CD4-positive, alpha-beta T cell treated with Interleukin-10 for 1 hour (primary cell): Measurements from ENCODE around the gene TEX30.

ENCODE experiments used
- DNase-seq: peaks from one replicate; pipeline ENCODE4 v3.0.0-alpha.2; 2020

TEX30 gene

GRCh38 chr13:102777736-102778135 is 4.2 kb upstream of the TEX30 start:
- DNase-seq = no peak

DNA sequence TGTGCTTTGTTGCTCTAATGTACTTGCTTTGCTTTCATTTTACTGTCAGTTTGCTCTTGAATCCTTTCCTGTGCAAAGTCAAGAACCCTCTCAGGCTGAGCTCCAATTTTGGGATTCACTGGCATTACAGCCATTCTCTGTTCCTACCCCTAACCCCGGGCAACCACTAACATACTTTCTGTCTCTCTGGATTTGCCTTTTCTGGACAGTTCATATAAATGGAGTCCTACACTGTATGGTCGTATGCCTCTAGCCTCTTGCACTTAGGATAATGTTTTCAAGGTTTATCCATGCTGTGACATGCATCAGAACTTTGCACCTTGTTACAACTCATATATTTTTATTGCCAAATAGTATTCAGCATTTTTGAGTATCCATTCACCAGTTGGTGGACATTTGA is 2.7 kb upstream of the TEX30 start:
- no peak for DNase-seq

DNA sequence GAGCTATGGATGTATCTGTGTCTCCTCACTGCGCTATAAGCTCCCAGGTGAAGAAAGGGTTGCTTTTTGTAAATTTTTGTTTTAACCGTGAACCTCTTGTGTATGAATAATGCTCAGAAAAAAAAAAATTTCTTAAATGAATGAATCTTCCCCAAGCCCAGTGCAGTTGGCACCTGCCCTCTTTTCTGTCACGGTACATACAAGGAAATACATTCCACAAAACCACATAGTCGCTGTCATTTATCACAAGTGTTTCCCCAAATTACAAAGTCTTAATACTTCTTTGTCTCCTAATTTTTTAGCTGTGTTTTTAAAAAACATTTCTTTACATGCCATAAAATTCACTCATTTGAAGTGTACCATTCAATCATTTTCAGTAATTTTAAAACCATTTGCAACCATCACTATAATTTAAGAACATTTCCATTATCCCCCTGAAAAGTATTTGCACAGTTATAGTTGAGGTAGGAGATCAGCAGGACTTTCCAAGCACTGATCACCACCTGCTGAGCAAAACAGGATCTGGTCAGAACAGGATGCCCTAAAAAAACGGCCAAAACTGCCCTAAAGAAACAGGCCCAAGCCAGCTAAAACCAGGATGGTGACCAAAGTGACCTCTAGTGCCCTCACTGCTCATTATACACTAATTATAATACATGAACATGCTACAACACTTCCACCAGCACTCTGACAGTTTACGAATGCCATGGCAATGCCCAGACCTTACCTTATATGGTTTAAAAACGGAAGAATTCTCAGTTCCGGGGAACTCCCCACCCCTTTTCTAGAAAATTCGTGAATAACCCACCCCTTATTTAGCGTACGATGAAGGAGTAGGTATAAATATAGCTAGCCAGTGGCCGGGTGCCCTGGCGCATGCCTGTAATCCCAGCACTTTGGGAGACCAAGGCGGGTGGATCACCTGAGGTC is 1.3 kb upstream of the TEX30 start:
- no peak for DNase-seq

DNA sequence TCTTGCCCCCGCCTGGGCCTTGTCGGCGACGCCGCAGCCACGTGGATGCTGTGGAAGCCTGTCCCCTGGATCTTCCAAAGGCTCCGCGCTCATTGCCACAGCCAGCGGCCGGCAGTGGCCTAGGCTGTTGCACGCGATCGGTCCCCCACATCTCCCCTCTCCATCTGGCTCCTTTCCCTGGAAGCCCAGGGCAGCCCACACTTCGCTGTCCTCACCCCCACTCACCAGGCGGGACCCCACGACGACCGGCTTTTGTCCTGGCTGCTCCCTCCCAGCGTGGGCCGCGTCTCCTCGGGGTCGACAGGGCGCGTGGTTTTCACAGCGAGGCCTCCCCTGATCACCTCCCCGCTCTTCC is 605 bp upstream of the TEX30 start:
- DNase-seq = no peak

DNA sequence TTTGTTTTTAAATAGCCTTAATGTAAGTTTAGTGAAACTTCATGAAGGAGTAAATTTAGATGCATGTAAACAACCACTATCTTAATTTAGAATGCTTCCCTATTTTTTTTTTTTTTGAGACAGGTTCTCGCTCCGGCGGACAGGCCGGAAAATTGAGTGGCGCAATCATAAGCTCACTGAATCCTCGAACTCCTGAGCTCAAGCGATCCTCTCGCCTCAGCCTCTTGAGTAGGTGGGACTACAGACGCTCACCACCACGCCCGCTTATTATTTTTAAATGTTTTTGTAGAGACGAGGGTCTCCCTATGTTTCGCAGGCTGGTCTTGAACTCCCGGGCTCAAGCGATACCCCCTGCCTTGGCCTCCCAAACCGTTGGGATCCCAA is 1.6 kb downstream of the TEX30 start:
- no peak for DNase-seq

DNA sequence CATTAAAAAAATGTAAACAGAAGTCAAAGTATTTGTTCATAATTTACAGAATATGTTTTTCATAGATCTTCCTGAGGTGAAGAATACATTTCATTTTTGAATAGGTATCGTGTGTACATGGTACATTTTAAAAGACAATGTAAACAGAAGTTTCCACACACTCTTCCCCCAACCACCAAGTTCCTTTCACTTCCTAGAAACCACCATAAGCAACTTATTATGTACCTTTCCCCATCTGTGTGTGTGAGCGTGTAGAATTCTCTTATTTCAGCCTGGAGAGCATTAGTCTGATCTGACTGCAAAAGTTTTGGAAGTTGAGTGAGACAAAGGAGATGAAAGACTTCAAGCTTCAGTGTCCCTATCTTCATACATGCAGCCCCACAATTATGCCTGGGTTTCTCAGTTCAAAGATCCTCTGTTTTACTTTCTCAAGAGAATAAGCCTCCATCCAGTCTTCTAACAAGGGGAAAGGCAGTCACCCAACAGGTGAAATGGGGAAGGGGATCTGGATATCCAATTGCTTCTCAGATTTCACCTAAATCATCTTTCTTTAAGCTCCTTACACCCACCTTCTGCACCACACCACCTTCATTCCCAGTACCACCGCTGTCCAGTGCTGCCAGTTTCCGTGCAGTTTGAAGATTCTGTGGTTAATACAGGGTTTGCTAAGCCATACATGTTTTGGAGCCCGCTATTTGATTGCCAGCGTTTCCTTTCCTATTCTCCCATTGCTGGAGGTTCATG is 2.1 kb downstream of the TEX30 start:
- no peak for DNase-seq

- no peak for DNase-seq
These were observed 3.2 kb downstream of the TEX30 start for GRCh38 chr13:102770435-102770834.

- no peak for DNase-seq
These were observed 3.9 kb downstream of the TEX30 start for GRCh38 chr13:102769679-102770078.

DNA sequence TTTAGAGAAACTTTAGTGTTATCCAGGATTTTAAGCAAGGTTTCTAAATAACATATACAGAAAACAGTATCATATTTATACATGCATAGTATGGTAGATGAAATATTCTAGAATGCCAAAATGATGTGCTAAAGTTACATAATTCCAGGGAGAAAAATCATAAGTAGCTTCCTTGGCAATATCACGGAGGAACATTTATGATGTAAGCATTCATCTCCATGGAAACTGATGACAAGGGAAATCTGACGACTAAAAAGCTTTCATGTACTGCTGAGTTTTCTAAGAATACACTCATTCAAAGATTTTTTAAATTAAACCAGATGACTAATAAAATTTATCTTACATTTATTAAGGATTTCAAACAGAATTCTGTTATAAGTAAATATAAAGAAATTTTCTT is 4.7 kb downstream of the TEX30 start:
- DNase-seq = no peak

GRCh38 chr13:102763741-102764140 is 9.8 kb downstream of the TEX30 start:
- no peak for DNase-seq

GRCh38 chr13:102761071-102761470 is 12.5 kb downstream of the TEX30 start:
- no peak for DNase-seq

- no peak for DNase-seq
These were observed 14.7 kb downstream of the TEX30 start for GRCh38 chr13:102758842-102759241.

DNA sequence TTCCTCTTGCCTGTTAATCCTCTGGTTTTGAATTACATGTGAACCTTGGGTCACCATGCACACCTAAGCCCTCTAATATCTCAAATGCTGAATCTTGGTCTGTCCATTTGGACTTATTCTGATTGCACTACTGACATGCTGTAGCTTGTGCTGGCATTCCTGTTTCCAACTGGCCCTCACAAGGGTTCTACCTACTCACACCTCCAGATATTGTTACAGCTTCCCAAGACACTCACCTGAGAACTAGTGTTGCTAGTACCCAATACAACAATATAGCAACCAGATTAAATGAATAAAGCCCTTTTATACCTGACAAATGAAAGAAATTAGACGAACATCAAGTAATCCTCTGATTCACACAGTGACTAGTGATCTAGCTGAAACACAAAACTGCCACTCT is 16.6 kb downstream of the TEX30 start:
- no peak for DNase-seq

DNA sequence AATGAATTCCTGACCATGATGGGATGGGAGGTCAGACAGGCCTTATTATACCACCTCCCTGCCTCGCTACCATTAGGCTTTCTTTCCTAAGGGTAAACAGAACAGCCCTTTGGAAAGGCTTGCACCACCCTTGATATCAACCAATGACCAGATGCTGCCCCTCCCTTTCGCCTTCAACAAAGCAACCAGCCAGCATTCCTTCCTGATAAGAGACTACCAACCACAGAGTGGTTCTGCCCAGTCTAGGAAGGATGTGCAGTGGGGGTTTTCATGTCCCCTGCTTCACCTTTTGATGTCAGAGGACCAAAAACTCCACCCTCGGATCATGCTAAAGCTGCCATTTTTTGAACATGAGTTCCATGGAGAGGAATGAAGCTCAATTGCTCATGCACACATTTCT is 21.7 kb downstream of the TEX30 start:
- DNase-seq = no peak

DNA sequence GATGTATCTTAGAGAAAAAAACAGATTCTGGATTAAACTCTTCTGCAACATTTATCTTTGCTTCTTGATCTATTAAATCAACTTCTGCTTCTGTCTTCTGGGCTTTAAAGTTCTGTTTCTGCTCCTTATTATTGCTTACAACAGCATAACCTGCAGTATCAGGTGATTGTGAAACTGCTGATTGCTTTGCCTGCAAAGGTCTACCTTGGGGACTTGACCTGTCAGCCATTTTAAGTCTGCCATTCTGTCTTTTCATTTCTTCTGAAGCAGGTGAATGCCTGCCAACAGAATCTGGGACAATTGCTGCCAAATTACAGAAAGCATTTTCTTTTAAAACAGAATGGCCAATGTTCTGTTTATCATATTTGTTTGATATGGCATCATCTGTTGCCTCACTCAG is 31.1 kb downstream of the TEX30 start:
- DNase-seq = no peak

GRCh38 chr13:102742101-102742500 is 31.5 kb downstream of the TEX30 start:
- DNase-seq = no peak

- DNase-seq = no peak
These were observed 43.9 kb downstream of the TEX30 start for GRCh38 chr13:102729560-102730270.

DNA sequence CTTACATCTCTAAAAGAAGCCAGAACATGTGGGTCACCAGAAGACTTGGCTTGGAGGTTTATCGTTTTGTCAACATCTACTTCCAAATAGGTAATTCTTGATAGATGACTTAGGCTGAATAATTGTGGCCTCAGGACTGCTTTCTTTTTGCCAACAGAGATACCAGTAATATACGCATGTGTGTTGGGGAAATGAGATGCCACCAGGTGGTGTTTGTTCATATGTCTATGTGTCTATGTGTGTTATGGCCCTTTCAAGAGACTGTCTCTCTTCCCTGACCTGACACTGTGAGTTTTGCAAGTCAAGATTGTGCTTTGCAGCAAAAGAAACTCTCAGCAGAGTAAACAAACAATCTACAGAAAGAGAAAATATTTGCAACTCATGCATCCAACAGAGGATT is 47.2 kb downstream of the TEX30 start:
- peak; percentile 22 for DNase-seq

GRCh38 chr13:102724923-102725322 is 48.7 kb downstream of the TEX30 start:
- peak; percentile 19 for DNase-seq

- peak; percentile 32 for DNase-seq
These were observed 51.8 kb downstream of the TEX30 start for GRCh38 chr13:102721800-102722231.

- no peak for DNase-seq
These were observed 54.8 kb downstream of the TEX30 start for GRCh38 chr13:102718746-102719145.
